IMR-90 (cell line): Measurements from ENCODE around the gene PTPN7. TPM values are rescaled to one million over a fixed set of nuclear protein-coding genes. Genes with fewer than 3 reads are reported as not detected.

Source experiments
- ATAC-seq: fragments of 200-7000 bp; cut with Tn5 transposase; 2 replicates; pipeline ENCODE4 v1.9.1; 2020; ENCODE audit warnings: low read depth, mild to moderate bottlenecking, moderate library complexity
- BruUV-seq: library from RNA; stranded (reverse); fragments of 400-500 nt; replicated peaks from 2 replicates; lab custom pipeline; 2021; lab: Mats Ljungman, UMichigan
- CTCF ChIA-PET: fragments of 300-600 bp; formaldehyde crosslinking; extraction: SDS; loops from one replicate; lab custom pipeline; 2021; ENCODE audit warnings: antibody characterized with exemption; lab: Yijun Ruan, JAX
- POLR2A ChIA-PET: fragments of 300-600 bp; sonication (Branson Sonifier 250); formaldehyde crosslinking; loops from one replicate; lab custom pipeline; 2022; ENCODE audit warnings: antibody characterized with exemption; ENCODE audit not compliant: unreplicated experiment; lab: Charles Lee
- DNase-seq: peaks from one replicate; pipeline ENCODE4 v3.0.0; 2013
- H2AFZ ChIP-seq: replicated peaks from 2 replicates; pipeline ENCODE3; 2013; ENCODE audit warnings: low read length, mild to moderate bottlenecking; ENCODE audit not compliant: poor library complexity
- H2AK5ac ChIP-seq: 2 replicates; pipeline ENCODE4 v1.6.1; 2013; ENCODE audit warnings: low read depth, low read length, inconsistent platforms
- H2AK9ac ChIP-seq: replicated peaks from 2 replicates; pipeline ENCODE3; 2013; ENCODE audit warnings: mild to moderate bottlenecking, low read depth, low read length, moderate library complexity; ENCODE audit not compliant: poor library complexity
- H2BK120ac ChIP-seq: 2 replicates; pipeline ENCODE4 v1.6.1; 2013; ENCODE audit warnings: low read depth, low read length, inconsistent platforms
- H2BK15ac ChIP-seq: 3 replicates; pipeline ENCODE4 v1.6.1; 2013; ENCODE audit warnings: low read depth, low read length, inconsistent platforms
- H2BK20ac ChIP-seq: 2 replicates; pipeline ENCODE4 v1.6.1; 2013; ENCODE audit warnings: low read depth, mild to moderate bottlenecking, inconsistent platforms, low read length, moderate library complexity
- H2BK5ac ChIP-seq: 2 replicates; pipeline ENCODE4 v1.6.1; 2013; ENCODE audit warnings: mild to moderate bottlenecking, low read depth, low read length, inconsistent platforms; ENCODE audit not compliant: poor library complexity, severe bottlenecking
- H3K14ac ChIP-seq: replicated peaks from 2 replicates; pipeline ENCODE4 v1.6.1; 2013; ENCODE audit warnings: low read depth, low read length, inconsistent platforms
- H3K18ac ChIP-seq: 2 replicates; pipeline ENCODE4 v1.6.1; 2013; ENCODE audit warnings: low read depth, low read length, control low read depth
- H3K23ac ChIP-seq: 2 replicates; pipeline ENCODE4 v1.6.1; 2013; ENCODE audit warnings: low read depth, low read length, inconsistent platforms
- H3K27ac ChIP-seq: 2 replicates; pipeline ENCODE4 v1.5.1; 2013; ENCODE audit warnings: mild to moderate bottlenecking, control low read depth, low read length; ENCODE audit not compliant: insufficient read depth
- H3K27me3 ChIP-seq: 2 replicates; pipeline ENCODE4 v1.6.1; 2013; ENCODE audit warnings: low read length; ENCODE audit not compliant: control insufficient read depth, insufficient read depth
- H3K36me3 ChIP-seq: 2 replicates; pipeline ENCODE4 v1.6.1; 2013; ENCODE audit warnings: low read length, mixed read lengths; ENCODE audit not compliant: control insufficient read depth, insufficient read depth
- H3K4ac ChIP-seq: 2 replicates; pipeline ENCODE4 v1.6.1; 2013; ENCODE audit warnings: low read depth, low read length, inconsistent platforms
- H3K4me1 ChIP-seq: 2 replicates; pipeline ENCODE4 v1.6.1; 2013; ENCODE audit warnings: low read length, mixed read lengths; ENCODE audit not compliant: control insufficient read depth, insufficient read depth
- H3K4me2 ChIP-seq: 2 replicates; pipeline ENCODE4 v1.6.1; 2013; ENCODE audit warnings: low read depth, mild to moderate bottlenecking, control low read depth, low read length, moderate library complexity
- H3K4me3 ChIP-seq: 2 replicates; pipeline ENCODE4 v1.5.1; 2013; ENCODE audit warnings: low read depth, mild to moderate bottlenecking, control low read depth, low read length, moderate library complexity; ENCODE audit not compliant: insufficient read depth
- H3K56ac ChIP-seq: 2 replicates; pipeline ENCODE4 v1.6.1; 2013; ENCODE audit warnings: low read length, inconsistent platforms; ENCODE audit not compliant: insufficient read depth; ENCODE audit errors: extremely low read depth
- H3K79me1 ChIP-seq, 2 experiments: 2 replicates each; pipeline ENCODE4 v1.6.1; 2013; ENCODE audit warnings: low read length in 2 of 2, inconsistent platforms in 1 of 2, low read depth in 1 of 2
- H3K9ac ChIP-seq: 2 replicates; pipeline ENCODE4 v1.6.1; 2013; ENCODE audit warnings: low read depth, low read length, control low read depth
- H3K9me1 ChIP-seq: 2 replicates; pipeline ENCODE4 v1.6.1; 2013; ENCODE audit warnings: low read length, inconsistent platforms; ENCODE audit not compliant: insufficient read depth
- H3K9me3 ChIP-seq: 2 replicates; pipeline ENCODE4 v1.6.1; 2013; ENCODE audit warnings: low read length; ENCODE audit not compliant: control insufficient read depth, insufficient read depth
- H4K20me1 ChIP-seq: 2 replicates; pipeline ENCODE4 v1.6.1; 2013; ENCODE audit warnings: low read length, inconsistent platforms; ENCODE audit not compliant: insufficient read depth
- H4K5ac ChIP-seq: 2 replicates; pipeline ENCODE4 v1.6.1; 2013; ENCODE audit warnings: mild to moderate bottlenecking, low read depth, low read length, control low read depth
- H4K8ac ChIP-seq, 2 experiments: 2 replicates each; pipeline ENCODE4 v1.6.1; 2013; ENCODE audit warnings: low read depth in 2 of 2, low read length in 2 of 2, control low read depth in 1 of 2, inconsistent platforms in 1 of 2
- H4K91ac ChIP-seq: 2 replicates; pipeline ENCODE4 v1.6.1; 2013; ENCODE audit warnings: low read depth, low read length, inconsistent platforms; ENCODE audit not compliant: insufficient read depth
- BHLHE40 ChIP-seq: fragments of 150-350 bp; IDR thresholded peaks from 2 replicates; pipeline ENCODE4 v1.6.1; 2016; ENCODE audit warnings: mild to moderate bottlenecking, low read depth, low read length
- CEBPB ChIP-seq: IDR thresholded peaks from 2 replicates; pipeline ENCODE4 v1.6.1; 2012; ENCODE audit warnings: low read depth, low read length, improper control_type of control experiment
- CHD1 ChIP-seq: IDR thresholded peaks from 2 replicates; pipeline ENCODE4 v1.6.1; 2012; ENCODE audit warnings: low read depth, low read length, improper control_type of control experiment
- CTCF ChIP-seq: conservative IDR thresholded peaks from 2 replicates; pipeline ENCODE4 v1.5.1; 2012; ENCODE audit warnings: mild to moderate bottlenecking, low read depth, low read length, improper control_type of control experiment
- ELK1 ChIP-seq: fragments of 150-350 bp; IDR thresholded peaks from 2 replicates; pipeline ENCODE4 v1.6.1; 2016; ENCODE audit warnings: low read depth, mild to moderate bottlenecking, low read length, moderate library complexity, borderline replicate concordance
- FOS ChIP-seq: fragments of 150-350 bp; IDR thresholded peaks from 2 replicates; pipeline ENCODE4 v1.6.1; 2016; ENCODE audit warnings: low read depth, low read length
- MAFK ChIP-seq: IDR thresholded peaks from 2 replicates; pipeline ENCODE4 v1.6.1; 2012; ENCODE audit warnings: low read depth, low read length, improper control_type of control experiment
- MAZ ChIP-seq: IDR thresholded peaks from 2 replicates; pipeline ENCODE4 v1.6.1; 2012; ENCODE audit warnings: low read depth, mild to moderate bottlenecking, low read length, improper control_type of control experiment, moderate library complexity, borderline replicate concordance
- MXI1 ChIP-seq: IDR thresholded peaks from 2 replicates; pipeline ENCODE4 v1.6.1; 2012; ENCODE audit warnings: low read depth, mild to moderate bottlenecking, low read length, moderate library complexity, borderline replicate concordance
- NFE2L2 ChIP-seq: fragments of 150-350 bp; IDR thresholded peaks from 2 replicates; pipeline ENCODE4 v1.6.1; 2016; ENCODE audit warnings: low read depth, mild to moderate bottlenecking, low read length
- POLR2A ChIP-seq: IDR thresholded peaks from 2 replicates; pipeline ENCODE4 v1.6.1; 2012; ENCODE audit warnings: mild to moderate bottlenecking, low read depth, low read length
- RAD21 ChIP-seq: IDR thresholded peaks from 2 replicates; pipeline ENCODE4 v1.6.1; 2012; ENCODE audit warnings: low read length, improper control_type of control experiment
- RCOR1 ChIP-seq: IDR thresholded peaks from 2 replicates; pipeline ENCODE4 v1.6.1; 2012; ENCODE audit warnings: mild to moderate bottlenecking, low read length, improper control_type of control experiment; ENCODE audit not compliant: insufficient replicate concordance
- RFX5 ChIP-seq: IDR thresholded peaks from 2 replicates; pipeline ENCODE4 v1.8.0; 2012; ENCODE audit warnings: low read depth, mild to moderate bottlenecking, low read length, moderate library complexity
- SMC3 ChIP-seq: fragments of 150-350 bp; IDR thresholded peaks from 2 replicates; pipeline ENCODE4 v1.6.1; 2016; ENCODE audit warnings: low read depth, mild to moderate bottlenecking, antibody characterized with exemption, low read length, moderate library complexity
- USF2 ChIP-seq: fragments of 150-350 bp; IDR thresholded peaks from 2 replicates; pipeline ENCODE4 v1.6.1; 2017; ENCODE audit warnings: mild to moderate bottlenecking, antibody characterized with exemption, low read length, low read depth
- WGBS, 2 experiments: methylation state at CpG; one replicate each; pipeline versions ENCODE4 v1.1.5 to v1.1.7; 2013; ENCODE audit warnings: missing lambda C conversion rate in 2 of 2; ENCODE audit not compliant: insufficient read length in 1 of 2; ENCODE audit errors: extremely low coverage in 2 of 2; 5-methylcytosine and 5-hydroxymethylcytosine counted together
- dilution Hi-C: fragments of 300-500 bp; cut with HindIII; formaldehyde crosslinking; loops from one replicate; pipeline ENCODE4 v1.14.3; 2018; ENCODE audit warnings: low sequenced_read_pairs; ENCODE audit not compliant: unreplicated experiment
- in situ Hi-C: fragments of 300-500 bp; cut with MboI; formaldehyde crosslinking; loops from 3 replicates; pipeline ENCODE4 v1.14.3; 2019; ENCODE audit warnings: low sequenced_read_pairs, inconsistent platforms, mixed read lengths
- intact Hi-C: fragments of 100-400 bp; cut with micrococcal nuclease; formaldehyde crosslinking; loops from 2 replicates; pipeline ENCODE4 v1.10.0; 2022
- polyA plus RNA-seq, 3 experiments: library from polyadenylated mRNA; depleted of rRNA; stranded (reverse); fragments of >200 nt; gene quantifications; 2 replicates each; pipeline ENCODE4 v1.2.3, GENCODE V29; 2012; ENCODE audit warnings: low replicate concordance in 1 of 3
- total RNA-seq: library from RNA; depleted of rRNA; stranded (reverse); fragments of >200 nt; gene quantifications from 2 replicates; pipeline ENCODE4 v1.2.3, GENCODE V29; 2012

Gene PTPN7
- total and polyA plus RNA-seq, 2 of the 4 experiments (the other 2 are of a cell fraction): 0.05 TPM; not detected in 1

- POLR2A ChIA-PET: no interaction called here
- H3K36me3 ChIP-seq: no peaks in the 10 kb centered on the region
- no peak overlapping the region for H4K91ac ChIP-seq
- no peak overlapping the region for H2BK20ac ChIP-seq
- peaks cover under 1% of the 10 kb centered on the region; the same call in 1 of the 2 replicates for H3K9me1 ChIP-seq
- no peak overlapping the region for H3K14ac ChIP-seq
- peaks cover 2% of the 10 kb centered on the region; the same call in 1 of the 2 replicates for H3K27me3 ChIP-seq
- in situ Hi-C loops: no loop called here
- TF ChIP-seq USF2 (no peak), BHLHE40 (no peak), RCOR1 (no peak), ELK1 (no peak), MAFK (no peak), FOS (no peak), CTCF (no peak), MXI1 (no peak), SMC3 (no peak), CHD1 (no peak), RFX5 (no peak), RAD21 (no peak), NFE2L2 (no peak), CEBPB (no peak), MAZ (no peak), POLR2A (no peak)
- no peak overlapping the region for H2AFZ ChIP-seq
- dilution Hi-C loops: no loop called here
- intact Hi-C loops: loop anchor here (10.0 kb wide), 1 partner anchor 226 kb away; the partner anchor contains the start of gene SHISA4
- H2AK9ac ChIP-seq: no peak overlapping the region
- no peak for ATAC-seq
- H3K79me1 ChIP-seq: no peaks in the 10 kb centered on the region
- CTCF ChIA-PET: no interaction called here
- peaks cover 6% of the 10 kb centered on the region; the same call in 1 of the 2 replicates for H3K4me1 ChIP-seq
- H3K9ac ChIP-seq: no peak overlapping the region
- H3K9me3 ChIP-seq: no peaks in the 10 kb centered on the region
- no peak for DNase-seq
- no peak overlapping the region for H2BK15ac ChIP-seq
- no peak overlapping the region for H3K56ac ChIP-seq
- H3K18ac ChIP-seq: no peak overlapping the region
- no peak overlapping the region for H3K4me2 ChIP-seq
- no peak overlapping the region for H3K4me3 ChIP-seq
- no peak overlapping the region for H3K27ac ChIP-seq
- no TSS peak for BruUV-seq
- no peak overlapping the region for H3K23ac ChIP-seq
- no peaks in the 10 kb centered on the region for H4K20me1 ChIP-seq
- WGBS, 2 experiments: 100% methylated on average over 1 of the region's 3 CpGs; no CpG with 5 or more reads in 1 of the 2 experiments
- H2BK120ac ChIP-seq: no peak overlapping the region
- H4K8ac ChIP-seq: no peak overlapping the region
- H4K5ac ChIP-seq: no peak overlapping the region
- H3K4ac ChIP-seq: no peak overlapping the region
- no peak overlapping the region for H2BK5ac ChIP-seq
- H2AK5ac ChIP-seq: no peak overlapping the region
Observed at GRCh38 chr1:202110977-202111376, 49.4 kb downstream of the PTPN7 start.
